Osteocyte (in vitro differentiated cells): ENCODE data around the gene EDN3. TPM values are rescaled to one million over a fixed set of nuclear protein-coding genes. Genes with fewer than 3 reads are reported as not detected.

Experiments
- DNase-seq: peaks from one replicate; pipeline ENCODE4 v3.0.0; 2021; ENCODE audit warnings: mixed read lengths; ENCODE audit not compliant: unreplicated experiment; ENCODE audit errors: extremely low spot score
- H3K27ac Mint-ChIP-seq: one replicate; pipeline ENCODE4 v1.8.0; 2021; ENCODE audit warnings: mild to moderate bottlenecking, mixed read lengths; ENCODE audit not compliant: unreplicated experiment
- H3K27me3 Mint-ChIP-seq: one replicate; pipeline ENCODE4 v1.8.0; 2021; ENCODE audit warnings: mixed read lengths; ENCODE audit not compliant: unreplicated experiment
- H3K36me3 Mint-ChIP-seq: one replicate; pipeline ENCODE4 v1.8.0; 2021; ENCODE audit warnings: mixed read lengths; ENCODE audit not compliant: unreplicated experiment
- H3K4me1 Mint-ChIP-seq: one replicate; pipeline ENCODE4 v1.8.0; 2021; ENCODE audit warnings: mixed read lengths; ENCODE audit not compliant: unreplicated experiment
- H3K4me3 Mint-ChIP-seq: one replicate; pipeline ENCODE4 v1.8.0; 2021; ENCODE audit warnings: mild to moderate bottlenecking, moderate library complexity, mixed read lengths; ENCODE audit not compliant: unreplicated experiment
- H3K9me3 Mint-ChIP-seq: one replicate; pipeline ENCODE4 v1.8.0; 2021; ENCODE audit warnings: mixed read lengths; ENCODE audit not compliant: unreplicated experiment
- CTCF ChIP-seq: fragments of 200-600 bp; sonication (generic); IDR thresholded peaks from 2 replicates; pipeline ENCODE4 v1.5.0; 2021; ENCODE audit warnings: antibody characterized with exemption, mild to moderate bottlenecking, moderate library complexity
- total RNA-seq: library from RNA; stranded (reverse); gene quantifications from 2 replicates; pipeline ENCODE4 v1.2.1, GENCODE V29; 2021

Gene EDN3
- total RNA-seq, 1 donor from 2014 or later, result not detected

GRCh38 chr20:59273739-59274357, 26.6 kb upstream of the EDN3 start:
- no peak for TF ChIP-seq CTCF
- Mint-ChIP-seq H3K4me3 (no peak overlapping the region), H3K27me3 (peaks cover 21% of the 10 kb centered on the region), H3K36me3 (no peaks in the 10 kb centered on the region), H3K4me1 (no peaks in the 10 kb centered on the region), H3K9me3 (no peaks in the 10 kb centered on the region), H3K27ac (no peak overlapping the region)
- DNase-seq, result no peak

DNA sequence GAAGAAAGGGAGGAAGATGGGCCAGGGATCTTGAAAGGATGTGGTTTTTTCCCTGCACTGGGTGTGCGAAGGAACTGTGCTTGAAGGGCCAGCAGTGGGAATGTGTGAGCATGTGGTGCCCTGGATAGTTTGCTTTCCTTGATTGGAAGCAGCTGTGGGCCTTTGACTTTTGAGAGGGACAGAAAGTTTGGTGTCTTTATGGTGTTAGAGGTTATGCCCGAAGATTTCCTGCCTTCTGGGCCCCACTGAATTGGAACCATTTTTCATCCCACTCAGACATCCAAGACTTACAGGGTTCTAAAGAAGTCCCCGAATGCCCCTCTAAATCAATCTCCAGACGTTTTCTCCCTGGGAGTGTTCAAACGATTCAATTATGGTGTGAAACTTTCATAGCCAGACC, 23.5 kb upstream of the EDN3 start:
- no peaks in the 10 kb centered on the region for H3K36me3 Mint-ChIP-seq
- TF ChIP-seq CTCF, result no peak
- no peak overlapping the region for H3K4me3 Mint-ChIP-seq
- H3K27me3 Mint-ChIP-seq, result peaks cover 15% of the 10 kb centered on the region
- no peaks in the 10 kb centered on the region for H3K9me3 Mint-ChIP-seq
- H3K4me1 Mint-ChIP-seq, result no peaks in the 10 kb centered on the region
- no peak for DNase-seq
- no peak overlapping the region for H3K27ac Mint-ChIP-seq

DNA sequence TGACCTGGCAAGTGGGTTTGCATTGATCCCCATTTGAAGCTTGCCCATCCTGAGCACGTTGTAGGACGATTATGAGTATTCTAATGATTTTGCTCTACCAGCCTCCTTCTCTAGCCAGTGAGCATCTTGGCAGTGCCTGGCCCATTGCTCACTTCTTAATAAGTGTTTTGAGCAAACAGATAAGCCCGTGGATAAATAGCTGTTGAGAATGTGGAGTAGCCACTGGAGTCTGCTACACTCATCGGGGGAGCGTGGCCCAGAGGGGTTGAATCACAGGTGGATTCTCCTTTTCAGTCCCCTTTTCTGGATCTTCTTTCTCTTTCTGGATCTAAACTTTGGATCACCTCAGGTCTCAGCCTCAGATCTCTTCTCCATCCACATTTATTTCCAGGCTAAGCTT, 15.9 kb upstream of the EDN3 start:
- no peak for DNase-seq
- H3K4me1 Mint-ChIP-seq, result no peaks in the 10 kb centered on the region
- no peak for TF ChIP-seq CTCF
- H3K27ac Mint-ChIP-seq, result no peak overlapping the region
- H3K27me3 Mint-ChIP-seq, result no peaks in the 10 kb centered on the region
- H3K36me3 Mint-ChIP-seq, result no peaks in the 10 kb centered on the region
- no peaks in the 10 kb centered on the region for H3K9me3 Mint-ChIP-seq
- H3K4me3 Mint-ChIP-seq, result no peak overlapping the region

DNA sequence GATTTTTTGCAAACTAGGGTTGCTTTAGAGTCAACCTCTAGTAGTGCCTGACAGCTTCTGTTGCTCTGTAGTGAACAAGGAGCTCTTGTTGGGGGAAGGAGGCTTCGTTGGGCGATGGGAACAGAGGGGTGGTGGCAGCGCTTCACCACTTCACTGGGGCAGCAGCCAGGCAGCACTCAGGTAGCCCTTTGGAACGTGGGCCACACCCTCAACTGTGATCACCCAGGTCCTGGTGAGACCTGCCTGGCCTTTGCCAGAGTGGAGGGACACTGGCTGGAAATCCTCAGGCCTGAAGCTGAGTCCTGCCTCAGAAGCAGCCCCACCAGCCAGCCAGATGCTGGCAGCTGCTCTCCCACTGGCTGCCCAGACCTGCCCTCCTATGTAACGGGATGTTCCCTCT, 10.4 kb upstream of the EDN3 start:
- Mint-ChIP-seq H3K36me3 (no peaks in the 10 kb centered on the region), H3K27ac (no peak overlapping the region), H3K4me1 (no peaks in the 10 kb centered on the region), H3K4me3 (no peak overlapping the region), H3K27me3 (no peaks in the 10 kb centered on the region), H3K9me3 (no peaks in the 10 kb centered on the region)
- no peak for DNase-seq
- no peak for TF ChIP-seq CTCF

DNA sequence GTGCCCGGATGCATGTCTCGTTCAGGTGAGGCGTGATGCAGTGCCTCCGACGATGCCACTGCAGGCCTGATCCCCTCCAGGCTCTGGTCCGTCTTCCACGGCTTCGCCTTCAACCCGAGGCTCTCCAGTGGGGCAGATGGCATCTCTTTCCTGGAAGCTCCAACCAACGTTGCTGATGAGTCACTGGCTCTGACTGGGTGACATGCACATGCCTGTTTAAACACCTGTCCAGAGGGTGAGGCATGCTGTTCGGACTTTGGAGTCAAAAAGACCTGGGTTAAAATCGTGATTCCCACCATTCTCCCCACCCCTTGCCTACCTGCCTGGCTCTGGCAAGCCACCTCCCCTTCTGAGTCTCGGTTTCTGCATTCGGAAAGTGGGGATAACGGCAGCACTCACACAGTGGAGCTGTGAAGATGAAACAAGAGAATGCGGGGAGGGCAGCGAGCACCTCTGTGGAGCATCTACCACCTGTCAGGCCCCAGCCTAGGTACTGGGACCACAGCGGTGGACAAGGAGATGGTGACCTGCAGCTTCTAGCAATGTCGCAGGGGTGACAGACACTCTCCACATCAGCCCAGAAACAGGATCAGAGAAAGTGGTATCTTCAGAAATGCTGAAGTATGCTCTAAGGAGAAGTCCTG, 8.5 kb upstream of the EDN3 start:
- Mint-ChIP-seq H3K9me3 (no peaks in the 10 kb centered on the region), H3K36me3 (no peaks in the 10 kb centered on the region), H3K4me3 (no peak overlapping the region), H3K27me3 (peaks cover under 1% of the 10 kb centered on the region), H3K27ac (no peak overlapping the region), H3K4me1 (no peaks in the 10 kb centered on the region)
- no peak for DNase-seq
- no peak for TF ChIP-seq CTCF
